GM19452 (cell line): Measurements from ENCODE around the gene SLC7A6OS.

Experiments used
- ATAC-seq: cut with Tn5 transposase; IDR thresholded peaks from one replicate; pipeline ENCODE4 v1.9.1; 2021; ENCODE audit not compliant: unreplicated experiment

SLC7A6OS gene

DNA sequence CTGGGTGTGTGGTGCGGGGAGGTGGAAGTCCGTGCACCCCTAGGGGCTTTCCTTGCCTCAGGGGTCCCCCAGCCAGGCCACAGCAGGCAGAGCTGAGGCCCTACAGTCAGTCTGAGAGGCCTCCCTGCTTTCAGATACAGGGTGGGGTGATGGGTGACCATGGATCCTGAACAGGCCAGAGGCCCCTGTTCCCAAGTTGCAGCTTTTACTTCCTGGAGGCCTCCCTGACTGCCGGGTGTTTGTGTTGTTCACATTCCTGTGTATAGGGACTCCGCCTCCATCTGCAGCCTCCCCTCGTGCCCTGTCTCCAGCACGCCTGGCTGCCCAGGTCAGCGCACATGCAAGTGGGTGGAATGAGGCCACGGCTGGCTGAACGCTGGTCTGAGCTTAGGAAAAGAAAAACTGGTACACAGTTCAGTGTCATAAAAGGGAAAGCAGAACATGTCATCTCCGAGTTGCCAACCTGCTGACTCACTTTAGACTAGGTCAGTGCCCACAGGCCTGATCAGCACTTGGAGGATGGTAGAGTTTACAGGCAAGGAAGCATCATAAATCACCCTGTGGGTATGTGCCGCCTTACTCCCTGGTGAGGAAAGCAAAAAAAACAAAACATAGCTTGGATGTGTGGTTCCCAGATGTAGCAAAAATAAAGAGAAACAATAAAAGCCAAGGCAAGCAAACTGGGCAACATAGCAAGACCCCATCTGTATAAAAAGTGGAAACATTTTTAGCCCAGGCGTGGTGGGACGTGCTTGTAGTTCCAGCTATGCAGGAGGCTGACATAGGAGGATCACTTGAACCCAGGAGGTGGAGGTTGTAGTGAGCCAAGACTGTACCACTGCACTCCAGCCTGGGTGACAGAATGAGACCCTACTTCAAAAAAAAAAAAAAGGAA lies 52.6 kb downstream of the SLC7A6OS start:
- no peak for ATAC-seq

DNA sequence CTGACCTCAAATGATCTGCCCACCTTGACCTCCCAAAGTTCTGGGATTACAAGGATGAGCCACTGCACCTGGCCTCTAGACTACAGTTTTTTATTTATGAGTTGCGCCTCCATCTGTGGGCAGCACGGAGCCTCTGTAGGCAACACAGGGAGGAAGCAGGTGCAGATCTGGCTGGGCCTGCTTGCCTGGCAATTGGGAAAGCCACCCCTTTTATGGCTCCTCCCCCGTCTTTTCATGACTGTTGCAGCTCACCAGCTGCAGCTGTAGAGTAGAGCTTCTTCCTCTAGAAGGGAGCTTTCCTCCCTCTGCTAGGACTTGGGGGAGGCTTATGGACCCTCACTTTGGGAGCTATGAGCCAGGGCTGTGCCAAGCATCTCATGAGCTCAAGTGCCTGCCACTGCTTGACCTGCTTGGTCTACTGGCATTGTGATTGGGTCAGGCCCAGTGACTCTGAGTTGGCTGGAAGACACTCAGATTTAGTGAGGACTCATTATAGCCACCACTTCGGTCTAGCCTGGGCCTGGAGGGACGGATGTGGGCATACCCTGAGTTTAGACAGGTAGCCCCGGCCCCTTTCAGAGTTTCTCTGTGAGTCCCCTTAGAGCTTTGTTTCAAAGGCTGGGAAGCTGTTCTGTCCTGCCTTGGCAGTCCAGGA lies 53.4 kb downstream of the SLC7A6OS start:
- no peak for ATAC-seq

DNA sequence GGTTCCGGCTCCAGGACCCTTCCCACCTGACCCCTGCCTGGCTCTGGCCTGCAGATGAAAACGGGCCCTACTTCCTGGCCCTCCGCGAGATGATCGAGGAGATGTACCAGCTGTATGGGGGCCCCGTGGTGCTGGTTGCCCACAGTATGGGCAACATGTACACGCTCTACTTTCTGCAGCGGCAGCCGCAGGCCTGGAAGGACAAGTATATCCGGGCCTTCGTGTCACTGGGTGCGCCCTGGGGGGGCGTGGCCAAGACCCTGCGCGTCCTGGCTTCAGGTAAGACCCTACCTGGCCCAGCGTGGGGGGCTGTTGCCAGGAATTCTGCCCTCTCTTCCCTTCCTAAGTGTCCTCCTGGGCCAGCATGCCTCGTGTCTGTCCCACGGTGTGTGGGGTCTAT lies 55.0 kb downstream of the SLC7A6OS start:
- no peak for ATAC-seq

DNA sequence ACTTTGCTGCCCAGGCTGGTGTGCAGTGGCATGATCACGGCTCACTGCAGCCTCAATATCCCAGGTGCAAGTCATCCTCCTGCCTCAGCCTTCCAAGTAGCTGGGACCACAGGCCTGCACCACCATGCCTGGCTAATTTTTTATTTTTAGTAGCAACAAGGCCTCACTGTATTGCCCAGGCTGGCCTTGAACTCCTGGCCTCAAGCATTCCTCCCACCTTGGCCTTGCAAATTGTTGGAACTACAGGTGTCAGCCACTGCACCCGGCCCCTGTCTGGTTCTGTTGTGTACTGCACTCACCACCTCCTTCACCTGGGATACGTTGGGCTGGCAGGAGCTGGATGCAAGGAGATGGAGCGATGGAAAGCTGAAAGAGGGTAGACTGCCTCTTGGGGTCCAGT lies 57.0 kb downstream of the SLC7A6OS start:
- no peak for ATAC-seq

DNA sequence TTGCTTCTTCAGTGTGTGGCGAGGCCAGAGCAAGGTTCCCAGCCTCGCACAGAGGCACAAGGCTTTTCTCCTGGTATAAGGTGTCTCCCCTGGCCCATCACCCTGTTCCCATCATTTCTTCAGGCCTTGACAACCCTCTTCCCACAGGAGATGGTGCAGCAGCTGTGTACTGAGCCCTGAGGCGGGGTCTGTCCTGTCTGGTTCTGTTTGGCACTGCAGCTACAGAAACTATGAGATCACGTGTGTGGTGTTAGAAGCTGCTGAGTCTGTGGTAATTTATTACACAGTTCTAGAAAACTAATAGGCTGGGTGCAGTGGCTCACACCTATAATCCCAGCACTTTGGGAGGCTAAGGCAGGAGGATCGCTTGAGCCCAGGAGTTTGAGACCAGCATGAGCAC lies 58.4 kb downstream of the SLC7A6OS start:
- ATAC-seq = no peak

DNA sequence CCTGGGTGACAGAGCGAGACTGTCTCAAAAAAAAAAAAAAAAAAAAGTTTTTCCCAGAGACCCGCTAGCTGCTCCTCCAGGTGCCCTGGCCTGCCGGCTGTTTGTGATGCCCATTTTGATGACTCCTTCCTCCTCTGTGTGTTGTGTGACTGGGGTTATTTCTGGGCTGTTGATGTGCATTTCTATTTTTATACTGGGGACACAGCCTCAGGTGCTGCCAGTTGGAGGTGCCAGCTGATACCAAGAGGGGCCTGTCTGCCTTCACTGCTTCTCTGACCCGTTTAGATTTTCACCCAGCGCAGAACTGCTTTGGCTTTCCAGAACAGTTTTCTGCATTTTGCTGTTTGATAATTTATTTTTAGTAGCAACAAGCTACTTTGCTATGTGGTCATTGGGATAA lies 58.9 kb downstream of the SLC7A6OS start:
- ATAC-seq = no peak

DNA sequence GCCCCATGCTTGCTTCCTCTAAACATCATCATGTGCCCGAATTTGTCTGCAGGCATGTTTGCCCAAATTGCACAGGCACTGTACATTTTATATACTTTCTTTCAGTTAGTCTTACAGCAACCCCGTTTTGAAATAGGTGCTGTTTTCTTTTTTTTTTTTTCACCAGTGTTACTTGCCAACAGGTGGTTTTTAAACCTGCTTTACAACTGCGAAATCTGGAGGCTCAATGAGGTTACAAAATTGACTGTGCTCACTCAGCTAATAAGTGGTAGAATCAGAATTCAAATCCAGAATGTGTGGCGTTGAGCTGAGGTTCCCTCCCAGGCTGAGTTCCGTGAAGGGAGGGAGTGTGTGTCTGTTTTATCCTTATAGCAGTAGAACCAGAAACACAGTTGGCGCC lies 59.8 kb downstream of the SLC7A6OS start:
- ATAC-seq = no peak

DNA sequence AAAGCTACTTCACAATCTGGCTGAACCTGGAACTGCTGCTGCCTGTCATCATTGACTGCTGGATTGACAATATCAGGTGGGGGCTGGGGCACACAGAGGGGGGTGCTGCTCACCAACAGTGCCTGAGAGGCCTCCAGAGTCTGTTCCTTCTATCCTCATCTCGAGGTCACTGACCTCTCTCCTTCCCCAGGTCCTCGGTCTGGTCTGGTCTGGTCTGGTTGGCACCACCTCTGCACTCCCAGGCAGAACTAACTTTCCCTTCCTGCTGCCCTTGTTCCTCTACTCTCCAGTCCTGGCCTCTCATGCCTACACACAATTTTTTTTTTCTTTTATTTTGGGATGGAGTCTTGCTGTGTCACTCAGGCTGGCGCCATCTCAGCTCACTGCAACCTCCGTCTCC lies 61.4 kb downstream of the SLC7A6OS start:
- ATAC-seq = no peak
